IPS DF 6.9 (cell line): ENCODE results near the gene CDH4.

Experiments used
- DNase-seq: peaks from one replicate; pipeline ENCODE4 v3.0.0-alpha.2; 2013; ENCODE audit warnings: low read depth, low spot score
- H3K27ac ChIP-seq: one replicate; pipeline ENCODE4 v1.5.1; 2013; ENCODE audit warnings: low read length, control low read depth
- H3K27me3 ChIP-seq: 2 replicates; pipeline ENCODE4 v1.6.1; 2013; ENCODE audit warnings: mild to moderate bottlenecking, low read length; ENCODE audit not compliant: control insufficient read depth, insufficient read depth
- H3K36me3 ChIP-seq: 2 replicates; pipeline ENCODE4 v1.6.1; 2013; ENCODE audit warnings: low read length; ENCODE audit not compliant: control insufficient read depth, insufficient read depth
- H3K4me1 ChIP-seq: 2 replicates; pipeline ENCODE4 v1.6.1; 2013; ENCODE audit warnings: low read length; ENCODE audit not compliant: control insufficient read depth, insufficient read depth
- H3K4me3 ChIP-seq: 2 replicates; pipeline ENCODE4 v1.5.1; 2013; ENCODE audit warnings: mild to moderate bottlenecking, low read length
- H3K9me3 ChIP-seq: 2 replicates; pipeline ENCODE4 v1.6.1; 2013; ENCODE audit warnings: low read length, inconsistent platforms; ENCODE audit not compliant: control insufficient read depth, insufficient read depth
- WGBS: extraction: QIAGEN DNeasy Blood & Tissue Kit; methylation state at CpG from one replicate; pipeline ENCODE4 v1.1.7; 2013; ENCODE audit warnings: mixed read lengths, missing lambda C conversion rate; ENCODE audit not compliant: insufficient read length, insufficient coverage; 5-methylcytosine and 5-hydroxymethylcytosine counted together

Gene CDH4

GRCh38 chr20:61548069-61548468 lies 296.0 kb downstream of the CDH4 start:
- no peak overlapping the region for H3K27ac ChIP-seq
- H3K27me3 ChIP-seq, result no peaks in the 10 kb centered on the region
- no peak overlapping the region for H3K4me3 ChIP-seq
- H3K9me3 ChIP-seq, result no peaks in the 10 kb centered on the region
- H3K36me3 ChIP-seq, result no peaks in the 10 kb centered on the region
- no peak for DNase-seq
- no CpG with 5 or more reads among the region's 4 CpGs for WGBS
- no peaks in the 10 kb centered on the region for H3K4me1 ChIP-seq

GRCh38 chr20:61549865-61550264 lies 297.8 kb downstream of the CDH4 start:
- WGBS, result no CpG with 5 or more reads among the region's 2 CpGs
- Histone ChIP-seq H3K27me3 (no peaks in the 10 kb centered on the region), H3K4me3 (no peak overlapping the region), H3K9me3 (no peaks in the 10 kb centered on the region), H3K36me3 (no peaks in the 10 kb centered on the region), H3K27ac (no peak overlapping the region), H3K4me1 (no peaks in the 10 kb centered on the region)
- no peak for DNase-seq

GRCh38 chr20:61551401-61551800 lies 299.3 kb downstream of the CDH4 start:
- WGBS, result no CpG with 5 or more reads among the region's 2 CpGs
- no peaks in the 10 kb centered on the region for H3K9me3 ChIP-seq

GRCh38 chr20:61554617-61555016 lies 302.6 kb downstream of the CDH4 start:
- H3K27me3 ChIP-seq, result no peaks in the 10 kb centered on the region
- no CpG with 5 or more reads among the region's 10 CpGs for WGBS

More at GRCh38 chr20:61551401-61551800, 299.3 kb downstream of the CDH4 start:
- H3K27ac ChIP-seq, result no peak overlapping the region
- DNase-seq, result no peak
- no peaks in the 10 kb centered on the region for H3K4me1 ChIP-seq
- H3K4me3 ChIP-seq, result no peak overlapping the region
- H3K36me3 ChIP-seq, result no peaks in the 10 kb centered on the region
- H3K27me3 ChIP-seq, result no peaks in the 10 kb centered on the region

GRCh38 chr20:61555566-61555965 lies 303.5 kb downstream of the CDH4 start:
- no CpG with 5 or more reads among the region's 6 CpGs for WGBS

More at GRCh38 chr20:61554617-61555016, 302.6 kb downstream of the CDH4 start:
- Histone ChIP-seq H3K9me3 (no peaks in the 10 kb centered on the region), H3K27ac (no peak overlapping the region), H3K36me3 (no peaks in the 10 kb centered on the region), H3K4me1 (0 out of 2 replicates have a peak, but pooled peaks cover under 1% of the 10 kb centered on the region), H3K4me3 (no peak overlapping the region)
- no peak for DNase-seq

GRCh38 chr20:61556111-61556510 lies 304.1 kb downstream of the CDH4 start:
- WGBS, result no CpG with 5 or more reads among the region's 3 CpGs
- DNase-seq, result no peak

More at GRCh38 chr20:61555566-61555965, 303.5 kb downstream of the CDH4 start:
- DNase-seq, result no peak
- H3K27ac ChIP-seq, result no peak overlapping the region
- H3K4me3 ChIP-seq, result no peak overlapping the region
- H3K9me3 ChIP-seq, result no peaks in the 10 kb centered on the region
- no peaks in the 10 kb centered on the region for H3K36me3 ChIP-seq
- H3K27me3 ChIP-seq, result no peaks in the 10 kb centered on the region
- 0 out of 2 replicates have a peak, but pooled peaks cover 3% of the 10 kb centered on the region for H3K4me1 ChIP-seq

GRCh38 chr20:61556673-61557072 lies 304.6 kb downstream of the CDH4 start:
- no peaks in the 10 kb centered on the region for H3K27me3 ChIP-seq
- DNase-seq, result no peak
- no peaks in the 10 kb centered on the region for H3K9me3 ChIP-seq
- WGBS, result no CpG with 5 or more reads among the region's 13 CpGs
- 0 out of 2 replicates have a peak, but pooled peaks cover 3% of the 10 kb centered on the region for H3K4me1 ChIP-seq
- H3K27ac ChIP-seq, result no peak overlapping the region
- no peak overlapping the region for H3K4me3 ChIP-seq
- H3K36me3 ChIP-seq, result no peaks in the 10 kb centered on the region

More at GRCh38 chr20:61556111-61556510, 304.1 kb downstream of the CDH4 start:
- Histone ChIP-seq H3K27ac (no peak overlapping the region), H3K36me3 (no peaks in the 10 kb centered on the region), H3K4me1 (0 out of 2 replicates have a peak, but pooled peaks cover 3% of the 10 kb centered on the region), H3K4me3 (no peak overlapping the region), H3K9me3 (no peaks in the 10 kb centered on the region), H3K27me3 (no peaks in the 10 kb centered on the region)

GRCh38 chr20:61557621-61558020 lies 305.6 kb downstream of the CDH4 start:
- WGBS, result no CpG with 5 or more reads among the region's 17 CpGs
- no peaks in the 10 kb centered on the region for H3K27me3 ChIP-seq

GRCh38 chr20:61558726-61559125 lies 306.7 kb downstream of the CDH4 start:
- H3K9me3 ChIP-seq, result no peaks in the 10 kb centered on the region
- no CpG with 5 or more reads among the region's 10 CpGs for WGBS

More at GRCh38 chr20:61557621-61558020, 305.6 kb downstream of the CDH4 start:
- no peaks in the 10 kb centered on the region for H3K36me3 ChIP-seq
- H3K27ac ChIP-seq, result no peak overlapping the region
- H3K4me1 ChIP-seq, result 0 out of 2 replicates have a peak, but pooled peaks cover 3% of the 10 kb centered on the region
- H3K9me3 ChIP-seq, result no peaks in the 10 kb centered on the region
- H3K4me3 ChIP-seq, result no peak overlapping the region
- DNase-seq, result no peak

GRCh38 chr20:61559706-61560315 lies 307.8 kb downstream of the CDH4 start:
- no peaks in the 10 kb centered on the region for H3K9me3 ChIP-seq
- no peaks in the 10 kb centered on the region for H3K27me3 ChIP-seq
- H3K27ac ChIP-seq, result no peak overlapping the region
- WGBS, result no CpG with 5 or more reads among the region's 19 CpGs
- no peak for DNase-seq
- no peaks in the 10 kb centered on the region for H3K36me3 ChIP-seq
- H3K4me1 ChIP-seq, result 0 out of 2 replicates have a peak, but pooled peaks cover 3% of the 10 kb centered on the region
- H3K4me3 ChIP-seq, result no peak overlapping the region

More at GRCh38 chr20:61558726-61559125, 306.7 kb downstream of the CDH4 start:
- no peak overlapping the region for H3K27ac ChIP-seq
- no peak overlapping the region for H3K4me3 ChIP-seq
- no peaks in the 10 kb centered on the region for H3K36me3 ChIP-seq
- no peak for DNase-seq
- no peaks in the 10 kb centered on the region for H3K27me3 ChIP-seq
- H3K4me1 ChIP-seq, result 0 out of 2 replicates have a peak, but pooled peaks cover 3% of the 10 kb centered on the region
